Progenitor cell of endocrine pancreas (in vitro differentiated cells): Measurements from ENCODE around the gene PDS5A. TPM values are rescaled to one million over a fixed set of nuclear protein-coding genes. Genes with fewer than 3 reads are reported as not detected.
"Not testable (repeated sequence)": the region's sequence is repeated elsewhere in the genome, so short reads cannot be mapped to it uniquely, and the experiment has no call there.

Source experiments
- DNase-seq: peaks from one replicate; pipeline ENCODE4 v3.0.0; 2021; ENCODE audit warnings: low spot score; ENCODE audit not compliant: unreplicated experiment
- H3K27ac Mint-ChIP-seq: 2 replicates; pipeline ENCODE4 v1.8.0; 2021; ENCODE audit warnings: mild to moderate bottlenecking, moderate library complexity, mixed read lengths
- H3K27me3 Mint-ChIP-seq: 2 replicates; pipeline ENCODE4 v1.8.0; 2021; ENCODE audit warnings: mixed read lengths
- H3K36me3 Mint-ChIP-seq: 2 replicates; pipeline ENCODE4 v1.8.0; 2022; ENCODE audit warnings: mixed read lengths; ENCODE audit not compliant: insufficient read depth
- H3K4me1 Mint-ChIP-seq: 2 replicates; pipeline ENCODE4 v1.8.0; 2021; ENCODE audit warnings: low read depth, mixed read lengths
- H3K4me3 Mint-ChIP-seq: 2 replicates; pipeline ENCODE4 v1.8.0; 2021; ENCODE audit warnings: low read depth, mild to moderate bottlenecking, moderate library complexity, mixed read lengths
- H3K9me3 Mint-ChIP-seq: 2 replicates; pipeline ENCODE4 v1.8.0; 2021; ENCODE audit warnings: low read depth, mixed read lengths
- total RNA-seq: library from RNA; stranded (reverse); gene quantifications from 2 replicates; pipeline ENCODE4 v1.2.1, GENCODE V29; 2021
- TF ChIP-seq, protein P1 (sequence below): fragments of 200-600 bp; sonication (generic); IDR thresholded peaks from one replicate; pipeline ENCODE4 v1.5.0; 2021; ENCODE audit warnings: antibody characterized with exemption, mild to moderate bottlenecking; ENCODE audit not compliant: unreplicated experiment

PDS5A gene
- total RNA-seq, 1 donor from 2014 or later = 91.1 TPM

- TF ChIP-seq, protein P1, sequence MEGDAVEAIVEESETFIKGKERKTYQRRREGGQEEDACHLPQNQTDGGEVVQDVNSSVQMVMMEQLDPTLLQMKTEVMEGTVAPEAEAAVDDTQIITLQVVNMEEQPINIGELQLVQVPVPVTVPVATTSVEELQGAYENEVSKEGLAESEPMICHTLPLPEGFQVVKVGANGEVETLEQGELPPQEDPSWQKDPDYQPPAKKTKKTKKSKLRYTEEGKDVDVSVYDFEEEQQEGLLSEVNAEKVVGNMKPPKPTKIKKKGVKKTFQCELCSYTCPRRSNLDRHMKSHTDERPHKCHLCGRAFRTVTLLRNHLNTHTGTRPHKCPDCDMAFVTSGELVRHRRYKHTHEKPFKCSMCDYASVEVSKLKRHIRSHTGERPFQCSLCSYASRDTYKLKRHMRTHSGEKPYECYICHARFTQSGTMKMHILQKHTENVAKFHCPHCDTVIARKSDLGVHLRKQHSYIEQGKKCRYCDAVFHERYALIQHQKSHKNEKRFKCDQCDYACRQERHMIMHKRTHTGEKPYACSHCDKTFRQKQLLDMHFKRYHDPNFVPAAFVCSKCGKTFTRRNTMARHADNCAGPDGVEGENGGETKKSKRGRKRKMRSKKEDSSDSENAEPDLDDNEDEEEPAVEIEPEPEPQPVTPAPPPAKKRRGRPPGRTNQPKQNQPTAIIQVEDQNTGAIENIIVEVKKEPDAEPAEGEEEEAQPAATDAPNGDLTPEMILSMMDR = no peak
- DNase-seq = no peak
- Mint-ChIP-seq H3K9me3 (no peaks in the 10 kb centered on the region), H3K4me1 (peaks cover 16% of the 10 kb centered on the region), H3K4me3 (peak overlapping the region; percentile 24), H3K27me3 (no peaks in the 10 kb centered on the region), H3K27ac (no peak overlapping the region), H3K36me3 (peaks cover 13% of the 10 kb centered on the region)
Measured at GRCh38 chr4:39978904-39979303, 1.2 kb upstream of the PDS5A start.

DNA sequence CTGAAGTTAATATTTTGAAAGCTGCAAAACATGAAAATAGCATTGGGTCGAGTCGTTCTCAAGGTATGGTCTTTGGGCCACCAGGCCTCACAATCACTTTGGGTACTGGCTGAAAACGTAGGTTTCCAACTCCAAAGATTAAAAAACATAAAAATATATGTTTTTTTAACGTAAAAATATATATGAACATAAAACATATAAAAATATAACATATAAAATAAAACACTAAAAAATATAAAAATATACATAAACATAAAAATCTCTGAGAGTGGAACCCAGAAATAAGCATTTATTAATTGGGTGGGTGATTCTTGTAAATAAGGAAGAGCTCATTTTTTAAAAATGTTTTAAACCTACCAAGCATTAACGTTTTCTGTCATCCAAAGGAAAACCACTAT lies 666 bp upstream of the PDS5A start:
- Mint-ChIP-seq H3K4me3 (peak overlapping the region; percentile 86), H3K4me1 (peaks cover 18% of the 10 kb centered on the region), H3K9me3 (no peaks in the 10 kb centered on the region), H3K27ac (peak overlapping the region; percentile 89), H3K27me3 (no peaks in the 10 kb centered on the region), H3K36me3 (peaks cover 16% of the 10 kb centered on the region)
- no peak for DNase-seq
- TF ChIP-seq, protein P1 = no peak

- DNase-seq = peak; percentile 34
- peaks cover 24% of the 10 kb centered on the region for H3K4me1 Mint-ChIP-seq
Measured at GRCh38 chr4:39976945-39977488, 694 bp downstream of the PDS5A start.

GRCh38 chr4:39976141-39976944 lies 1.4 kb downstream of the PDS5A start:
- H3K36me3 Mint-ChIP-seq = peaks cover 21% of the 10 kb centered on the region
- H3K9me3 Mint-ChIP-seq = no peaks in the 10 kb centered on the region
- TF ChIP-seq, protein P1 = peak; percentile 79
- H3K27me3 Mint-ChIP-seq = no peaks in the 10 kb centered on the region
- peak overlapping the region; percentile 87 for H3K4me3 Mint-ChIP-seq
- H3K4me1 Mint-ChIP-seq = peaks cover 24% of the 10 kb centered on the region
- DNase-seq = peak; percentile 59
- H3K27ac Mint-ChIP-seq = peak overlapping the region; percentile 97

More at GRCh38 chr4:39976945-39977488, 694 bp downstream of the PDS5A start:
- TF ChIP-seq, protein P1 = no peak
- H3K9me3 Mint-ChIP-seq = no peaks in the 10 kb centered on the region
- H3K4me3 Mint-ChIP-seq = peak overlapping the region; percentile 87
- H3K27me3 Mint-ChIP-seq = no peaks in the 10 kb centered on the region
- peak overlapping the region; percentile 97 for H3K27ac Mint-ChIP-seq
- peaks cover 21% of the 10 kb centered on the region for H3K36me3 Mint-ChIP-seq

GRCh38 chr4:39975488-39976089 lies 2.1 kb downstream of the PDS5A start:
- TF ChIP-seq, protein P1 = no peak
- Mint-ChIP-seq H3K9me3 (no peaks in the 10 kb centered on the region), H3K27me3 (no peaks in the 10 kb centered on the region), H3K4me3 (peak overlapping the region; percentile 87), H3K4me1 (peaks cover 27% of the 10 kb centered on the region), H3K36me3 (peaks cover 21% of the 10 kb centered on the region), H3K27ac (peak overlapping the region; percentile 71)
- no peak for DNase-seq

DNA sequence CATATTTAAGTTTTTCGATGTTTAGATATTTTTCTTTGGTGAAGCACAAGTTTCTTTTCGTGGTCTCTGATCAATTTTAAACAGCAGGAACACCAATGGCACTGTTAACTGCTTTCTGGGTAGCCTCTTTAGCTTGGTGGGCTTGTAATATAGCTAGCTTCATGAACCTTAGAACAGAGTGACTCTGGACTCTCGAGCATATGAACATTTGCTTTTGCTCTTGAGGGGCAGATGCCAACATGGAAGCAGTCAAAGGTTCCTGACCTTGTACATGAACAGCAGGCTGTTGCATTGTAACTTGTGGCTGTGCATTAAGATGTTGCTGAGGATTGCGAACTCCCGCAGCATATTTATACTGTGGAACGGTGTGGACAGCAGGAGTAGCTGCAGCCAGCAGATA lies 4.7 kb downstream of the PDS5A start:
- H3K27ac Mint-ChIP-seq = peak overlapping the region; percentile 85
- not testable (repeated sequence) for H3K9me3 Mint-ChIP-seq, H3K4me3 Mint-ChIP-seq, DNase-seq, H3K27me3 Mint-ChIP-seq
- H3K36me3 Mint-ChIP-seq = peaks cover 21% of the 10 kb centered on the region
- peaks cover 28% of the 10 kb centered on the region for H3K4me1 Mint-ChIP-seq
